ENCODE results near the gene GNG10. TPM values are rescaled to one million over a fixed set of nuclear protein-coding genes. Genes with fewer than 3 reads are reported as not detected.

The GNG10 gene
- total and polyA plus RNA-seq, 2 donors from 2014 or later, result 41.2 to 44.8 TPM

DNA sequence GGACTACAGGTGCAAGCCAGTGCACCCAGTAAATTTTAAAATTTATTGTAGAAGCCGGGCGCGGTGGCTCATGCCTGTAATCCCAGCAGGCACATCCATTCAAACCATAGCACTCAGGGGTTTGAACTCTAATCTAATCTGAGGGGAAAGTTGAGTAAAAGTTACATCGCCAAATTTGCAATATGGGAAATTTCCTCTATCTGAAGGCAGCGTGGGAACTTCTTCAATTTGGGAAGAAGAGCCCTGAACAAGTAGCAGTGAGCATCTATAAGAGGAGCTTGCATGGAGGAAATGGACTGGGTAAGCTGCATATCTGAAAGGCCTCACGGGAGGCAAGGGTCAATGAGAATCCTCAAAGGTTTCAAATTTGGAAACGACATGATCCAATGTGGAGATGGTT is 33.0 kb upstream of the GNG10 start:
- TF ChIP-seq CTCF (IDR thresholded peaks at IDR 0.05; ENCODE audit: borderline replicate concordance, extremely low read depth, insufficient read depth), result no peak
- Histone ChIP-seq H3K4me3 (ENCODE audit: low read length in 3 of 3) (no peak overlapping the region), H3K27ac (ENCODE audit: low read depth in 2 of 2, low read length in 2 of 2) (no peak overlapping the region), H3K36me3 (ENCODE audit: control insufficient read depth in 2 of 3, insufficient read depth in 3 of 3, low read length in 3 of 3) (peaks cover 0 to 3% (median 0%) of the 10 kb centered on the region in 3 donors), H3K9me3 (ENCODE audit: control insufficient read depth in 2 of 3, insufficient read depth in 1 of 3, low read length in 3 of 3) (no peaks in the 10 kb centered on the region), H3K27me3 (ENCODE audit: control insufficient read depth, insufficient read depth, low read length) (no peaks in the 10 kb centered on the region), H3K4me1 (ENCODE audit: control insufficient read depth in 2 of 3, insufficient read depth in 2 of 3, low read depth in 1 of 3, low read length in 3 of 3) (peaks cover 0 to 9% (median 5%) of the 10 kb centered on the region in 3 donors), H3K9ac (ENCODE audit: low read length in 3 of 3) (peak overlapping the region in 1 of 3 donors; percentile 7)
- FAIRE-seq (no peak), DNase-seq (no peak)
- intact Hi-C loops (cut with DNase I), result no loop called here

- DNase-seq (peak in 2 of 5 donors; percentile 25 to 47), FAIRE-seq (no peak)
These were observed 31.0 kb upstream of the GNG10 start for GRCh38 chr9:111630182-111630963.

DNA sequence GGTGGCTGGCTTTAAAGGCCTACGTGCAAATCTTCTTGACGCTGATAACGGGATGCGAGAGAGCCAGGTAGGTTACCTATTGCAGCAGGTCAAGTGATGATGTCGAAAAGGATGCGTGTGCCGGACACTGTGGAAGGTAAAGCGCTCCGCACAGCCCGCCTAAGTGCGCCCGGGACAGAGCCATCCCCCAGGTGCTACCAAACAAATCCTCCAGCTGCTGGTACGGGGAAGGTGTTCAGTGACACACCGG is 30.5 kb upstream of the GNG10 start:
- no peak for FAIRE-seq
- no peaks in the 10 kb centered on the region for H3K27me3 ChIP-seq (ENCODE audit: control insufficient read depth, insufficient read depth, low read length)
- peak overlapping the region; percentile 70 to 93 (median 72) for H3K9ac ChIP-seq (ENCODE audit: low read length in 3 of 3)
- DNase-seq, result no peak
- H3K4me3 ChIP-seq (ENCODE audit: low read length in 3 of 3), result peak overlapping the region; percentile 90 to 96 (median 96)
- TF ChIP-seq CTCF (IDR thresholded peaks at IDR 0.05; ENCODE audit: borderline replicate concordance, extremely low read depth, insufficient read depth), result no peak
- intact Hi-C loops (cut with DNase I), result no loop called here
- H3K27ac ChIP-seq (ENCODE audit: low read depth in 2 of 2, low read length in 2 of 2), result peak overlapping the region in 1 of 2 donors; percentile 62
- no peaks in the 10 kb centered on the region for H3K9me3 ChIP-seq (ENCODE audit: control insufficient read depth in 2 of 3, insufficient read depth in 1 of 3, low read length in 3 of 3)
- H3K36me3 ChIP-seq (ENCODE audit: control insufficient read depth in 2 of 3, insufficient read depth in 3 of 3, low read length in 3 of 3), result peaks cover 0 to 3% (median 0%) of the 10 kb centered on the region in 3 donors
- H3K4me1 ChIP-seq (ENCODE audit: control insufficient read depth in 2 of 3, insufficient read depth in 2 of 3, low read depth in 1 of 3, low read length in 3 of 3), result peaks cover 0 to 12% (median 5%) of the 10 kb centered on the region in 3 donors

More at GRCh38 chr9:111630182-111630963, 31.0 kb upstream of the GNG10 start:
- H3K9me3 ChIP-seq (ENCODE audit: control insufficient read depth in 2 of 3, insufficient read depth in 1 of 3, low read length in 3 of 3), result no peaks in the 10 kb centered on the region
- H3K27ac ChIP-seq (ENCODE audit: low read depth in 2 of 2, low read length in 2 of 2), result peak overlapping the region; percentile 34 to 62
- no peak for TF ChIP-seq CTCF (IDR thresholded peaks at IDR 0.05; ENCODE audit: borderline replicate concordance, extremely low read depth, insufficient read depth)
- intact Hi-C loops (cut with DNase I), result no loop called here
- H3K4me1 ChIP-seq (ENCODE audit: control insufficient read depth in 2 of 3, insufficient read depth in 2 of 3, low read depth in 1 of 3, low read length in 3 of 3), result peaks cover 0 to 12% (median 5%) of the 10 kb centered on the region in 3 donors
- peak overlapping the region; percentile 90 to 96 (median 96) for H3K4me3 ChIP-seq (ENCODE audit: low read length in 3 of 3)
- peak overlapping the region; percentile 70 to 93 (median 72) for H3K9ac ChIP-seq (ENCODE audit: low read length in 3 of 3)
- peaks cover 0 to 3% (median 0%) of the 10 kb centered on the region in 3 donors for H3K36me3 ChIP-seq (ENCODE audit: control insufficient read depth in 2 of 3, insufficient read depth in 3 of 3, low read length in 3 of 3)
- H3K27me3 ChIP-seq (ENCODE audit: control insufficient read depth, insufficient read depth, low read length), result no peaks in the 10 kb centered on the region
